ENCODE results near the gene BAG3. TPM values are rescaled to one million over a fixed set of nuclear protein-coding genes. Genes with fewer than 3 reads are reported as not detected.

Gene BAG3
- total RNA-seq, 1 donor from 2014 or later = 24.6 TPM

- H3K4me3 Mint-ChIP-seq (ENCODE audit: unreplicated experiment) = no peak overlapping the region
- DNase-seq (ENCODE audit: low spot score) = no peak
- peaks cover 2% of the 10 kb centered on the region for H3K27me3 Mint-ChIP-seq (ENCODE audit: unreplicated experiment)
- H3K27ac Mint-ChIP-seq (ENCODE audit: unreplicated experiment) = no peak overlapping the region
- no peaks in the 10 kb centered on the region for H3K9me3 Mint-ChIP-seq (ENCODE audit: unreplicated experiment)
- H3K36me3 Mint-ChIP-seq (ENCODE audit: low read depth, unreplicated experiment) = no peaks in the 10 kb centered on the region
- TF ChIP-seq CTCF (IDR thresholded peaks at IDR 0.05; ENCODE audit: unreplicated experiment) = no peak
- H3K4me1 Mint-ChIP-seq (ENCODE audit: unreplicated experiment) = no peaks in the 10 kb centered on the region
These were observed 20.9 kb upstream of the BAG3 start for GRCh38 chr10:119630300-119630699.

GRCh38 chr10:119633538-119634218, 17.5 kb upstream of the BAG3 start:
- TF ChIP-seq CTCF (IDR thresholded peaks at IDR 0.05; ENCODE audit: unreplicated experiment) = no peak
- Mint-ChIP-seq H3K27me3 (ENCODE audit: unreplicated experiment) (no peaks in the 10 kb centered on the region), H3K4me1 (ENCODE audit: unreplicated experiment) (no peaks in the 10 kb centered on the region), H3K27ac (ENCODE audit: unreplicated experiment) (no peak overlapping the region), H3K9me3 (ENCODE audit: unreplicated experiment) (no peaks in the 10 kb centered on the region), H3K4me3 (ENCODE audit: unreplicated experiment) (no peak overlapping the region), H3K36me3 (ENCODE audit: low read depth, unreplicated experiment) (no peaks in the 10 kb centered on the region)
- DNase-seq (ENCODE audit: low spot score) = no peak

GRCh38 chr10:119634219-119634544, 17.0 kb upstream of the BAG3 start:
- Mint-ChIP-seq H3K4me3 (ENCODE audit: unreplicated experiment) (no peak overlapping the region), H3K27ac (ENCODE audit: unreplicated experiment) (no peak overlapping the region), H3K36me3 (ENCODE audit: low read depth, unreplicated experiment) (no peaks in the 10 kb centered on the region), H3K4me1 (ENCODE audit: unreplicated experiment) (no peaks in the 10 kb centered on the region), H3K9me3 (ENCODE audit: unreplicated experiment) (no peaks in the 10 kb centered on the region), H3K27me3 (ENCODE audit: unreplicated experiment) (no peaks in the 10 kb centered on the region)
- TF ChIP-seq CTCF (IDR thresholded peaks at IDR 0.05; ENCODE audit: unreplicated experiment) = no peak
- no peak for DNase-seq (ENCODE audit: low spot score)

GRCh38 chr10:119637631-119638030, 13.5 kb upstream of the BAG3 start:
- no peaks in the 10 kb centered on the region for H3K9me3 Mint-ChIP-seq (ENCODE audit: unreplicated experiment)
- TF ChIP-seq CTCF (IDR thresholded peaks at IDR 0.05; ENCODE audit: unreplicated experiment) = no peak
- DNase-seq (ENCODE audit: low spot score) = no peak
- no peaks in the 10 kb centered on the region for H3K36me3 Mint-ChIP-seq (ENCODE audit: low read depth, unreplicated experiment)
- no peak overlapping the region for H3K27ac Mint-ChIP-seq (ENCODE audit: unreplicated experiment)
- H3K27me3 Mint-ChIP-seq (ENCODE audit: unreplicated experiment) = no peaks in the 10 kb centered on the region
- H3K4me3 Mint-ChIP-seq (ENCODE audit: unreplicated experiment) = no peak overlapping the region
- H3K4me1 Mint-ChIP-seq (ENCODE audit: unreplicated experiment) = no peaks in the 10 kb centered on the region

- H3K9me3 Mint-ChIP-seq (ENCODE audit: unreplicated experiment) = no peaks in the 10 kb centered on the region
- TF ChIP-seq CTCF (IDR thresholded peaks at IDR 0.05; ENCODE audit: unreplicated experiment) = no peak
- no peak overlapping the region for H3K4me3 Mint-ChIP-seq (ENCODE audit: unreplicated experiment)
- H3K27me3 Mint-ChIP-seq (ENCODE audit: unreplicated experiment) = no peaks in the 10 kb centered on the region
- peaks cover 6% of the 10 kb centered on the region for H3K36me3 Mint-ChIP-seq (ENCODE audit: low read depth, unreplicated experiment)
- H3K27ac Mint-ChIP-seq (ENCODE audit: unreplicated experiment) = no peak overlapping the region
- H3K4me1 Mint-ChIP-seq (ENCODE audit: unreplicated experiment) = no peaks in the 10 kb centered on the region
- no peak for DNase-seq (ENCODE audit: low spot score)
These were observed 12.2 kb upstream of the BAG3 start for GRCh38 chr10:119638982-119639381.

All from endothelial cell (in vitro differentiated cells).